HCEC 1CT (cell line): ENCODE results near the gene HSFY2.
"Not testable (repeated sequence)": the region's sequence is repeated elsewhere in the genome, so short reads cannot be mapped to it uniquely, and the experiment has no call there.

Experiments
- DNase-seq: peaks from one replicate; pipeline ENCODE4 v3.0.0-alpha.2; 2017

HSFY2 gene

DNA sequence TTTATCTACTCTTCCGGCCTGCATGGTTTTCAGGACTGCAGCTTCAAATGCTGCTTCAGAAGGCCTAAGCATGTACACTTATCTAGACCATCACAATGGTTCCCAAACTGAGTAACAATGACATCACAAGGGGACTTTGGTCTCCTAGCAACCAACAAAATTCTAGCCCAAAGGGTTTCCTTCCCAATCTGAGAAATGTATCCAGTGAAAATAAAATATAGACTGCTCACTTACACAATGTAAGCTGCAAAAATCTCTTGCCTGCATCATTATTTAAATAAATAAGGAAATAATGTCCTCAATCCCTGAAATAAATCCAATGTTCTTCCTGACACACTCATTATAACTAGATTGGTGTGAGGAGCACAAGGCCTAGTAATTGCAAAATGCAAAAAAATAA is at the start of gene HSFY2:
HSFY2 (minus strand) TSS at position 101 of the 400 bp plus-strand sequence. CDS start 117 bp downstream, outside the sequence.
- not testable (repeated sequence) for DNase-seq

GRCh38 chrY:18815751-18816150 is 42.2 kb upstream of the HSFY2 start:
- DNase-seq, result not testable (repeated sequence)

DNA sequence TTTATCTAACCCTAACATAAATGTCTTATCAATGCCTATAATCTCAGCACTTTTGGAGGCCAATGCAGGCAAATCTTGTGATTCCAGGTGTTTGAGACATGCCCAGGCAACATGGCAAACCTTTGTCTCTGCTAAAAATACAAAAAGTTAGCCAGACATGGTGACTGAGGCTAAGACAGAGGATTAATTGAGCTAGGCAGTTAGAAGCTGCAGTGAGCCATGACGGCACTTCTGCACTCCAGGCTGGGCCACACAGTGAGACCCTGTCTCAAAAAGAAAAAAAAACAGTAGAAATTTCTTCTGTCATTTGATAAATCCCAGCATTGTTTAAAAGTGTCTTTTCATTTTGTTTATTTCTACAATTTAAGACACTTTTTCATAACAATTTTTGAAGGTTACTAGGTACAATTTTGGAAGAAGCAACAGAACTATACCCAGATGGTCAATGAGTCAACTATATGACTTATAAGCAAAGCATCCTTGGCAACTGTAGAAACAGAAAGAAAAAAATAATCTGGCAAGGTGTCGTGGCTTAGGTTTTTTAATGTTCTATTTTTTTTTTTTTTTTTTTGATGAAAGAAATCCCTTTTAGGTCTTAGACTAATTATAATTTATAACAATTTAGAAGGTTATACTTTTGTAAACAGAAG is 15.3 kb upstream of the HSFY2 start:
- not testable (repeated sequence) for DNase-seq

GRCh38 chrY:18754077-18754476 is 19.5 kb downstream of the HSFY2 start:
- DNase-seq, result not testable (repeated sequence)

- DNase-seq, result not testable (repeated sequence)
Measured at GRCh38 chrY:18753133-18753815, 20.3 kb downstream of the HSFY2 start.

DNA sequence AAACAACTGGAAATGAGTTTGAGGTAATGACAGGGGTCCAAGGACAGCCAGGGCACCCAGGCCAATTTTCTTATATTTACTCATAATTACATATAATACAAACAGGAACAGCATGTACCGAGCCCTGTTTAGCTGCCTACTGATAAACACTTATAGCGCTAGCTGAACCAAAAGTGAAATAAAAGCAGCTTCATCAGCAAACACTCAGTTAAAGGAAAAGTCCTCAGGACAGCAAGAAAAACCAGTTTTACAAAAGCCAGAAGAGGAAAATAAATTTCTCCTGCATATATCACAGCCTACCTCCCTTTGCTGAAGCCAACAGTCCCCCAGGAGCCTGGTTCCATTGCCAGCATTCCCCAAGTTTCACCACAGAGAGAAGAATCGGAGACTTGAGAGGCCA is 49.8 kb downstream of the HSFY2 start:
- DNase-seq, result not testable (repeated sequence)
